HG02943 (cell line): ENCODE measurements around the gene PRSS53.
"Not testable (repeated sequence)": the region's sequence is repeated elsewhere in the genome, so short reads cannot be mapped to it uniquely, and the experiment has no call there.

Experiments
- ATAC-seq: cut with Tn5 transposase; IDR thresholded peaks from one replicate; pipeline ENCODE4 v1.9.1; 2021; ENCODE audit warnings: mild to moderate bottlenecking, low read depth, moderate library complexity; ENCODE audit not compliant: unreplicated experiment

Gene PRSS53

GRCh38 chr16:31118223-31119155 is 29.7 kb upstream of the PRSS53 start:
- ATAC-seq, result no peak

- peak; percentile 86 for ATAC-seq
Measured at GRCh38 chr16:31117384-31118222, 28.9 kb upstream of the PRSS53 start, which contains the start of gene KAT8. TSS of gene KAT8 (plus strand) at chr16:31117664. CDS start at chr16:31117682, 18 bp downstream.

DNA sequence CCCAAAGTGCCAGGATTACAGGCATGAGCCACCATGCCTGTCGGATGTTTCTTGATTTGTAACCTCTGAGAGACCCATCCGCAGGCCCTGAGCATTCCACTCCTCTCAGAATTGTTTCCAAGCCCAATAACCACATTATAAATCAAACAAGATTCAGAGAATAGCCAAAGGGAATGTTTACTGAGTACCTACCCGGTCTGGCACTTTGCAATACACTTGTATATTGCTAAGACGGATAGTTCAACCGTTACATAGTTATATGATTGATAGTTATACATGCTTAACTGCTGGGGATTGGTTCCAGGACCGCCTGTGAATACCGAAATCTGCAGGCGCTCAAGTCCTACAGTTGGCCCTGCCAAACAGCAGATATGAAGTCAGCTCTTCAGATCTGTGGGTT is 25.7 kb upstream of the PRSS53 start:
- no peak for ATAC-seq

- no peak for ATAC-seq
Measured at GRCh38 chr16:31113121-31114120, 24.7 kb upstream of the PRSS53 start.

- no peak for ATAC-seq
Measured at GRCh38 chr16:31112711-31113110, 24.0 kb upstream of the PRSS53 start.

- no peak for ATAC-seq
Measured at GRCh38 chr16:31111881-31112466, 23.2 kb upstream of the PRSS53 start.

DNA sequence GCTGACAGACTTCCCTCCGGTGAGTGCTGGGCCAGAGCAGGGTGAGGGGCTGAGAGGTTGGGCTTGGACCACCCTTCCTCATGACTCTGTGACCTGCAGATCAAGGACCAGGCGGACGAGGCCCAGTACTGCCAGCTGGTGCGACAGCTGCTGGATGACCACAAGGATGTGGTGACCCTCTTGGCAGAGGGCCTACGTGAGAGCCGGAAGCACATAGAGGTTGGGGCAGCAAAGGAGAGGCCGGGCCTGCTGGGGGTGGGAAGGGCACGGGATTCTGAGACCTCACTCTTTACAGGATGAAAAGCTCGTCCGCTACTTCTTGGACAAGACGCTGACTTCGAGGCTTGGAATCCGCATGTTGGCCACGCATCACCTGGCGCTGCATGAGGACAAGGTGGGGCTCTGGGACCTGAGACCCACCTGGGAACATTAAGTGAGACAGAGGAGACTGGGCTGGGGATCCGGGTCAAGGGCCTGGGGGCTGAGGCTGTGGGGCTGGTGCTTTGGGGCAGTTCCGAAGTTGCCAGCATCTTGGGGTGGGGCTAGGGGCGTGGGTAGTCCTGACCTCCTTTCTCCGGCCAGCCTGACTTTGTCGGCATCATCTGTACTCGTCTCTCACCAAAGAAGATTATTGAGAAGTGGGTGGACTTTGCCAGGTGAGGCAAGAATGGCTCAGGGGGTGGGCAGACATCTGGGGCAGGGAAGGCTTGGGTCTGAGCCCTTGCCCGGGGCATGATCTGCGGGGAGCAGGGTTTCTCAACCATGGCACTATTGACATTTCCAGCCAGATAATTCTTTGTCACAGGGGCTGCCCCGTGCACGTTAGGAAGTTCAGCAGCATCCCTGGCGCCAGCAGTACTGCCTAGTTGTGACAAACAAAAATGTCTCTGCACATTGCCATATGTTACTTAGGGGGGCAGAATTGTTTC is 21.6 kb upstream of the PRSS53 start:
- no peak for ATAC-seq

DNA sequence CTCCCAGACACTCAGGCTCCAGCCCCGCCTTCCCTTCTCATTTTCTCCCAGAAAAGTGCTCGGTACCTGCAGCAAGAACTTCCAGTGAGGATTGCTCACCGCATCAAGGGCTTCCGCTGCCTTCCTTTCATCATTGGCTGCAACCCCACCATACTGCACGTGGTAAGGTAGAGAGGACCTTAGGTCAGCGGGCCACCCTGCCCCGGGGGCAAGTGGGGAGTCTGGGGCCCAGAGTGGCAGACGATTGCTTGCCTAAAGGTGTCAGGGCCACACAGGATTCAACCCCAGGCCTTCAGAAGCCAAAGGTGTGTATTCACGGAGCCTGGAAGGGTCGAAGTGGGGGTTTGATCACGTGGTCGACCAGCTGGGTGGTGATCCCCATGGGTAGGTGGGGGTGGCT is 20.9 kb upstream of the PRSS53 start:
- ATAC-seq, result no peak

DNA sequence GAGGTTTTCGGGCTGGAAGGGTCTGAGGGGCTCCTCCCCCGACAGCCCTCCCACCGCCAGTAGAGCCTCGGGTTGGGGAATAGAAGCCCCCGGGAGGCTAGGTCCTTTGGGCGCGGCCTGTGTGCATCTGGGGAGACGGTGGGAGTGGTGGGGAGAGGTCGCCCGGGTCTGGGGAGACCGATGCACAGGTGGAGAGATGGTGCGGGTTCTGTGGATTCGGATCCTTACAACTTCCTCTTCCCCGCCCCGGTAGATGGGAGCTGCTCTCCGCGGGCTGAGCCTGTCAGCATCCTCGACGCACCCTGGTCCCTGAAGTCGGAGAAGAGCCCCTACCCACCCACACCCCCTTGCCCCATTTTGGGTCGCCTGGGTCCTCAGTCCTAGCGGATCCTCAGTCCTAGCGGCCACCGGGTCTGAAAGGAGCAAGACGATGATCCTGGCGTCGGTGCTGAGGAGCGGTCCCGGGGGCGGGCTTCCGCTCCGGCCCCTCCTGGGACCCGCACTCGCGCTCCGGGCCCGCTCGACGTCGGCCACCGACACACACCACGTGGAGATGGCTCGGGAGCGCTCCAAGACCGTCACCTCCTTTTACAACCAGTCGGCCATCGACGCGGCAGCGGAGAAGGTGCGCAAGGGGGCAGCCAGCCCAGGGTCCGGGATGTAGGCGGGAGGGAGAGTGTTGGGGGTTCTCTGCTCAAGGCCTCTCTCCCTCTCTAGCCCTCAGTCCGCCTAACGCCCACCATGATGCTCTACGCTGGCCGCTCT is 20.2 kb upstream of the PRSS53 start:
- ATAC-seq, result no peak

- ATAC-seq, result peak; percentile 65
Measured at GRCh38 chr16:31108035-31108793, 19.5 kb upstream of the PRSS53 start, which contains the start of gene BCKDK. TSS of gene BCKDK (plus strand) at chr16:31108386. CDS start at chr16:31109224, 838 bp downstream.

- peak; percentile 47 for ATAC-seq
Measured at GRCh38 chr16:31107465-31107867, 18.7 kb upstream of the PRSS53 start.

- no peak for ATAC-seq
Measured at GRCh38 chr16:31106509-31107464, 18.0 kb upstream of the PRSS53 start.

DNA sequence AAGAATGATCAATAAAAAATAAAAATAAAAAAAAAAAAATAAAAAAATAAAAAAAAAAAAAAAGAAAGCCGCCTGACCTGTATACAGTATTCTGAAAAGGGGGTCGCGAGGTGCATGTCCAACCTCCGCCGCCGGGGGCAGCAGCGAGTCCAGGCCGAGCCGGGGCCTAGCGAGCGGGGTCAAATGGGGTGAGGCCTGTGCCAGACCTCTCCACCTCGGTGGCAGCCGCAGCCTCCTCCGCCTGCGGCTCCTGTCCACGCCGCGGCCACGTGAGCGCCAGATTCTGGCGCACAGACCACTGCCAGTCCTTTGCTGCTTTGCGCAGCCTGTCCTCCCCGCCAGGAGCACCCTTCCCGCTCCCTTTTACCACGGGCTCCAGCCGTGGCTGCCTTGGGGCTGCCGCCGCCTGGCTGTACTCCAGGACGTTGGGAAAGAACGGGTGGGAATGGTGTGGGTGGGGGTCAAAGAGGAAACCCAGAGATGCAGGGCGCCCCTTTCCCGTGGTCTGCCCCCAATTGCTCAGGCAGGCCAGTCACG is 17.0 kb upstream of the PRSS53 start:
- no peak for ATAC-seq

DNA sequence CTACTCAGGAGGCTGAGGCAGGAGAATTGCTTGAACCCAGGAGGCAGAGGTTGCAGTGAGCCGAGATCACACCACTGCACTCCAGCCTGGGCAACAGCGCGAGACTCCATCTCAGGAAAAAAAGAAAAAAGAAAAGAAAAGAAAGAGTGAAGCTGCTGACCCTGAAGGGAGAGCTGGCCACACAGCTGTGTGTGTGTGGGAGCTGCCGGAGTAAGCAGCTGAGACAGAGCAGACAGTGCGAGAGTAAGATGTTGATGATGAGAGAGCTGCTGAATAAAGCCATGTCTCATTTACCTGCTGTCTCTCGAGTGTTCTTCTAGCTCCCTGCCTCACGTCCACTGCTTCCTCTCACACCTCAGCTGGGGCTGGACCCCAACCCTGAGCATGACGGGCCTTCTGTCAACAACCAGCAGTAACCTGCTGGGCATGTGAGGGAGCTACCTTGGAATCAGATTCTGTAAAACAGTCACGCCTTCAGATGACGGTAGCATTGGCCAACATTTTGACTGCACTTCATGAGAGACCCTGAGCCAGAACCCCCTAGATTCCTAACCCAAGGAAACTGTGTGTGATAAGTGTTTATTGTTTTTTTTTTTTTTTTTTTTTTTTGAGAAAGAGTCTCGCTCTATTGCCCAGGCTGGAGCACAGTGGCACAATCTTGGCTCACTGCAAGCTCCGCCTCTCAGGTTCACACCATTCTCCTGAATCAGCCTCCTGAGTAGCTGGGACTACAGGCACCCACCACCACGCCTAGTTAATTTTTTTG is 12.3 kb upstream of the PRSS53 start:
- not testable (repeated sequence) for ATAC-seq
